OCI-LY7 (cell line): ENCODE measurements around the gene PPM1A. TPM values are rescaled to one million over a fixed set of nuclear protein-coding genes. Genes with fewer than 3 reads are reported as not detected.

Experiments
- BruUV-seq: library from RNA; stranded (reverse); fragments of 400-500 nt; replicated peaks from 2 replicates; lab custom pipeline; 2021; lab: Mats Ljungman, UMichigan
- CTCF ChIA-PET: fragments of 300-600 bp; sonication (Branson Sonifier 250); formaldehyde crosslinking; loops from one replicate; lab custom pipeline; 2022; ENCODE audit warnings: antibody characterized with exemption; ENCODE audit not compliant: unreplicated experiment; lab: Charles Lee
- POLR2A ChIA-PET: fragments of 300-600 bp; sonication (Branson Sonifier 250); formaldehyde crosslinking; loops from one replicate; lab custom pipeline; 2022; ENCODE audit warnings: antibody characterized with exemption; lab: Charles Lee
- DNase-seq: peaks from one replicate; pipeline ENCODE4 v3.0.0-alpha.2; 2015; ENCODE audit warnings: low spot score
- H2AFZ ChIP-seq: fragments of 200-600 bp; sonication (generic), shearing (Covaris generic); 2 replicates; pipeline ENCODE4 v1.6.1; 2014; ENCODE audit warnings: mild to moderate bottlenecking, antibody characterized with exemption, low read length, moderate library complexity
- H3K27ac ChIP-seq: fragments of 200-600 bp; sonication (generic); 2 replicates; pipeline ENCODE4 v1.5.1; 2014; ENCODE audit warnings: mixed run types, low read depth, mild to moderate bottlenecking, moderate library complexity, low read length, inconsistent platforms; ENCODE audit not compliant: poor library complexity, severe bottlenecking
- H3K36me3 ChIP-seq: fragments of 200-600 bp; sonication (generic); 2 replicates; pipeline ENCODE4 v1.6.1; 2014; ENCODE audit warnings: mild to moderate bottlenecking, antibody characterized with exemption, low read length, moderate library complexity, mixed read lengths; ENCODE audit not compliant: insufficient read depth
- H3K4me1 ChIP-seq: fragments of 200-600 bp; sonication (generic); 2 replicates; pipeline ENCODE4 v1.5.1; 2014; ENCODE audit warnings: mild to moderate bottlenecking, low read length; ENCODE audit not compliant: insufficient read depth, poor library complexity, severe bottlenecking
- H3K4me2 ChIP-seq: fragments of 200-600 bp; sonication (generic); 2 replicates; pipeline ENCODE4 v1.6.1; 2014; ENCODE audit warnings: mild to moderate bottlenecking, low read length
- H3K4me3 ChIP-seq: fragments of 200-600 bp; sonication (generic); 2 replicates; pipeline ENCODE4 v1.5.1; 2014; ENCODE audit warnings: mild to moderate bottlenecking, low read depth, low read length; ENCODE audit not compliant: poor library complexity, severe bottlenecking
- H3K79me2 ChIP-seq: fragments of 200-600 bp; sonication (generic); 2 replicates; pipeline ENCODE4 v1.6.1; 2016; ENCODE audit warnings: low read depth, mild to moderate bottlenecking, low read length, moderate library complexity, mixed read lengths; ENCODE audit not compliant: insufficient read depth
- H3K9me2 ChIP-seq: fragments of 200-600 bp; sonication (generic); 2 replicates; pipeline ENCODE4 v1.6.1; 2016; ENCODE audit warnings: mild to moderate bottlenecking, low read length, mixed read lengths; ENCODE audit not compliant: insufficient read depth
- H3K9me3 ChIP-seq: fragments of 200-600 bp; sonication (generic); 2 replicates; pipeline ENCODE4 v1.6.1; 2014; ENCODE audit warnings: mild to moderate bottlenecking, mixed run types, low read length, mixed read lengths
- H4K20me1 ChIP-seq: fragments of 200-600 bp; sonication (generic); 2 replicates; pipeline ENCODE4 v1.6.1; 2014; ENCODE audit warnings: mild to moderate bottlenecking, antibody characterized with exemption, low read length, moderate library complexity, mixed read lengths; ENCODE audit not compliant: insufficient read depth
- CTCF ChIP-seq: fragments of 200-600 bp; sonication (generic); conservative IDR thresholded peaks from 2 replicates; pipeline ENCODE4 v1.5.1; 2014; ENCODE audit warnings: mild to moderate bottlenecking, antibody characterized with exemption, low read length, moderate library complexity, mixed read lengths
- EZH2phosphoT487 ChIP-seq: fragments of 200-600 bp; sonication (generic); IDR thresholded peaks from 2 replicates; pipeline ENCODE4 v1.6.1; 2018; ENCODE audit warnings: low read depth, borderline replicate concordance, mild to moderate bottlenecking, mixed run types, antibody characterized with exemption, low read length, moderate library complexity, mixed read lengths
- intact Hi-C: fragments of 100-400 bp; cut with micrococcal nuclease; formaldehyde crosslinking; loops from one replicate; pipeline ENCODE4 v1.10.0; 2022; ENCODE audit not compliant: unreplicated experiment
- total RNA-seq, 2 experiments: library from RNA; depleted of rRNA in 1 of 2; stranded (reverse); fragments of >200 nt in 1 of 2; shearing (Covaris generic) in 1 of 2; gene quantifications; 2 replicates each; pipeline ENCODE4 v1.2.3, GENCODE V29; 2014 to 2022

PPM1A gene
- total RNA-seq, 2 experiments from 2014 or later: 25.4 to 75.1 TPM

- POLR2A ChIA-PET: interaction anchor here (0.7 to 7.8 kb wide), 15 partner anchors 9 to 1918 kb away, joined by 3 to 128 read pairs (median 3); partner anchors contain the start of gene PPM1A
- BruUV-seq: no TSS peak
- Histone ChIP-seq H3K27ac (peak overlapping the region; percentile 95), H3K4me1 (peaks cover 76% of the 10 kb centered on the region), H4K20me1 (no peaks in the 10 kb centered on the region), H3K9me2 (no peaks in the 10 kb centered on the region), H3K4me3 (peak overlapping the region; percentile 57), H3K4me2 (peak overlapping the region; percentile 77), H2AFZ (peak overlapping the region; percentile 98), H3K9me3 (no peaks in the 10 kb centered on the region), H3K79me2 (no peaks in the 10 kb centered on the region), H3K36me3 (no peaks in the 10 kb centered on the region)
- DNase-seq: peak; percentile 88
- TF ChIP-seq EZH2phosphoT487 (no peak), CTCF (no peak)
- intact Hi-C loops: loop anchor here (1.0 to 10.0 kb wide), 8 partner anchors 17 to 904 kb away; partner anchors contain the start of genes JKAMP, L3HYPDH, MNAT1 and PCNX4
- CTCF ChIA-PET: interaction anchor here (4.0 kb wide), 1 partner anchor 17 kb away, joined by 29 read pairs; no protein-coding TSS in a partner anchor
Observed at GRCh38 chr14:60348211-60348610, 99.2 kb downstream of the PPM1A start.

Other genes starting within 250 kb of the PPM1A start
- gene PCNX4, start 157.3 kb upstream of the PPM1A start, total RNA-seq (2014; rRNA removed; shearing (Covaris generic)): 47.0 and 49.1 TPM in 2 replicates
- gene PCNX4, start 157.3 kb upstream of the PPM1A start, total RNA-seq (2022): 54.4 and 64.2 TPM in 2 replicates
- gene DHRS7, start 83.8 kb upstream of the PPM1A start, total RNA-seq (2014; rRNA removed; shearing (Covaris generic)): 30.9 and 32.7 TPM in 2 replicates
- 28.4 and 31.1 TPM in 2 replicates for gene DHRS7, start 83.8 kb upstream of the PPM1A start, total RNA-seq (2022)
- not detected in 2 replicates for gene C14orf39, start 236.8 kb downstream of the PPM1A start, total RNA-seq (2014; rRNA removed; shearing (Covaris generic))
- gene C14orf39, start 236.8 kb downstream of the PPM1A start, total RNA-seq (2022): not detected in 2 replicates